WI38 (cell line): ENCODE measurements around the gene IL20RA.
A peak's percentile ranks its signal among the peaks of the same experiment; 100 is the strongest.
"Not testable (repeated sequence)": the region's sequence is repeated elsewhere in the genome, so short reads cannot be mapped to it uniquely, and the experiment has no call there.

ENCODE experiments used
- H3K4me3 ChIP-seq: 2 replicates; pipeline ENCODE4 v1.5.1; 2011; ENCODE audit warnings: low read depth, mild to moderate bottlenecking, control low read depth, low read length
- CTCF ChIP-seq: IDR thresholded peaks from 2 replicates; pipeline ENCODE4 v1.5.1; 2012; ENCODE audit warnings: low read depth, mild to moderate bottlenecking, control low read depth, low read length

IL20RA gene

GRCh38 chr6:137084865-137085617, 40.3 kb upstream of the IL20RA start:
- TF ChIP-seq CTCF: no peak
- H3K4me3 ChIP-seq: no peak overlapping the region

- no peak for TF ChIP-seq CTCF
- no peak overlapping the region for H3K4me3 ChIP-seq
These were observed 39.3 kb upstream of the IL20RA start for GRCh38 chr6:137084090-137084489.

GRCh38 chr6:137081997-137082396, 37.2 kb upstream of the IL20RA start:
- no peak for TF ChIP-seq CTCF
- H3K4me3 ChIP-seq: no peak overlapping the region

- TF ChIP-seq CTCF: no peak
- H3K4me3 ChIP-seq: no peak overlapping the region
These were observed 35.9 kb upstream of the IL20RA start for GRCh38 chr6:137080711-137081110.

GRCh38 chr6:137076277-137077068, 31.7 kb upstream of the IL20RA start:
- no peak overlapping the region for H3K4me3 ChIP-seq
- TF ChIP-seq CTCF: peak; percentile 77

GRCh38 chr6:137075790-137076189, 31.0 kb upstream of the IL20RA start:
- H3K4me3 ChIP-seq: not testable (repeated sequence)

- TF ChIP-seq CTCF: no peak
- no peak overlapping the region for H3K4me3 ChIP-seq
These were observed 25.5 kb upstream of the IL20RA start for GRCh38 chr6:137070303-137070702.
